HG03439 (cell line): ENCODE measurements around the gene KRTAP10-7.
"Not testable (repeated sequence)": the region's sequence is repeated elsewhere in the genome, so short reads cannot be mapped to it uniquely, and the experiment has no call there.

ENCODE experiments used
- ATAC-seq: cut with Tn5 transposase; IDR thresholded peaks from one replicate; pipeline ENCODE4 v1.9.1; 2021; ENCODE audit warnings: mild to moderate bottlenecking, moderate library complexity; ENCODE audit not compliant: unreplicated experiment

The KRTAP10-7 gene

GRCh38 chr21:44571296-44571695, 29.1 kb upstream of the KRTAP10-7 start:
- ATAC-seq: no peak

GRCh38 chr21:44571844-44572782, 28.3 kb upstream of the KRTAP10-7 start:
- ATAC-seq: no peak

GRCh38 chr21:44572959-44573583, 27.3 kb upstream of the KRTAP10-7 start:
- no peak for ATAC-seq

DNA sequence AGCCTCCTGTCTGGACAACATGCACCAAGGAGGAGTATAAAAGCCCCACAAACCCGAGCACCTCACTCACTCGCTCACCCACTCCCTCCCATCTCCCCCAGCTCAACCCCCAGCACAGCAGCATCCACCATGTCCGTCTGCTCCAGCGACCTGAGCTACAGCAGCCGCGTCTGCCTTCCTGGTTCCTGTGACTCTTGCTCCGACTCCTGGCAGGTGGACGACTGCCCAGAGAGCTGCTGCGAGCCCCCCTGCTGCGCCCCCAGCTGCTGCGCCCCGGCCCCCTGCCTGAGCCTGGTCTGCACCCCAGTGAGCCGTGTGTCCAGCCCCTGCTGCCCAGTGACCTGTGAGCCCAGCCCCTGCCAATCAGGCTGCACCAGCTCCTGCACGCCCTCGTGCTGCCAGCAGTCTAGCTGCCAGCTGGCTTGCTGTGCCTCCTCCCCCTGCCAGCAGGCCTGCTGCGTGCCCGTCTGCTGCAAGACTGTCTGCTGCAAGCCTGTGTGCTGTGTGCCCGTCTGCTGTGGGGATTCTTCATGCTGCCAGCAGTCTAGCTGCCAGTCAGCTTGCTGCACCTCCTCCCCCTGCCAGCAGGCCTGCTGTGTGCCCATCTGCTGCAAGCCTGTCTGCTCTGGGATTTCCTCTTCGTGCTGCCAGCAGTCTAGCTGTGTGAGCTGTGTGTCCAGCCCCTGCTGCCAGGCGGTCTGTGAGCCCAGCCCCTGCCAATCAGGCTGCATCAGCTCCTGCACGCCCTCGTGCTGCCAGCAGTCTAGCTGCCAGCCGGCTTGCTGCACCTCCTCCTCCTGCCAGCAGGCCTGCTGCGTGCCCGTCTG, 26.6 kb upstream of the KRTAP10-7 start, which contains the start of gene KRTAP10-4:
TSS of gene KRTAP10-4 (plus strand) at position 100 of the 827 bp plus-strand sequence. CDS start at position 130, 30 bp downstream.
- ATAC-seq: not testable (repeated sequence)

GRCh38 chr21:44574457-44575306, 25.7 kb upstream of the KRTAP10-7 start:
- no peak for ATAC-seq

GRCh38 chr21:44575307-44576024, 24.9 kb upstream of the KRTAP10-7 start:
- no peak for ATAC-seq

- no peak for ATAC-seq
These were observed 24.4 kb upstream of the KRTAP10-7 start for GRCh38 chr21:44576025-44576420.

DNA sequence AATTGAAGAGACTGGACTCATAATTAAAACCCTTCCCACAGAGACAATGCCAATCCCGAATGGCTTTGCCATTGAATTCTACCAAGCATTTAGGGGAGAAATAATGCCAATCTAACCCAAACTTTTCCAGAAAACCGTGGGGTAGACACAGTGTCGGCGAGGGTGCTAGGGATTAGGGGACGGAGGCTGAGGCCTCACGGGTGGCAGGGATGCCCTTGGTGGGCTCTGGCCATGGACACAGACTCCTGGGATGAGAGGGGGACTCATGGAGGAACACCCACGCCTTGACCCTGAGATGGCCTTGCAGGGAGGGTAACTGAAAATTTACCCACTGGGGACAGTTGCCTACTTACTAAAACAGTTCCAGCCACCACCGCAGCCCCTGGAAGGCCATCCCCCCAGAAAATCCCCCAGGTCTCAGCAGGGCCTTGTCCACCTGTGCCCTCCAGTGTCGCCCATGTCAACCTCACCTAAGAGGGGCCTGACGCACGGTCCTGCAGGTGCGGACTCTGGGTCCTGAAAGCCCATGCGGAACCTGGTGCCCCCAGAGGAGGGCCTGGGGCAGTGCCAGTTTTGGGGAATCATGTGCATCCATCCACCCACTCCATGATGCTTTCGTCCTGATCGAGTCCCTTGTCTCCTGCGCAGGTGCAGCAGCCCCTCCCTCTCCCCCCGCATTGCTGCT, 21.9 kb upstream of the KRTAP10-7 start:
- no peak for ATAC-seq

- no peak for ATAC-seq
These were observed 21.2 kb upstream of the KRTAP10-7 start for GRCh38 chr21:44579056-44579832.

GRCh38 chr21:44579833-44580144, 20.6 kb upstream of the KRTAP10-7 start:
- ATAC-seq: no peak

DNA sequence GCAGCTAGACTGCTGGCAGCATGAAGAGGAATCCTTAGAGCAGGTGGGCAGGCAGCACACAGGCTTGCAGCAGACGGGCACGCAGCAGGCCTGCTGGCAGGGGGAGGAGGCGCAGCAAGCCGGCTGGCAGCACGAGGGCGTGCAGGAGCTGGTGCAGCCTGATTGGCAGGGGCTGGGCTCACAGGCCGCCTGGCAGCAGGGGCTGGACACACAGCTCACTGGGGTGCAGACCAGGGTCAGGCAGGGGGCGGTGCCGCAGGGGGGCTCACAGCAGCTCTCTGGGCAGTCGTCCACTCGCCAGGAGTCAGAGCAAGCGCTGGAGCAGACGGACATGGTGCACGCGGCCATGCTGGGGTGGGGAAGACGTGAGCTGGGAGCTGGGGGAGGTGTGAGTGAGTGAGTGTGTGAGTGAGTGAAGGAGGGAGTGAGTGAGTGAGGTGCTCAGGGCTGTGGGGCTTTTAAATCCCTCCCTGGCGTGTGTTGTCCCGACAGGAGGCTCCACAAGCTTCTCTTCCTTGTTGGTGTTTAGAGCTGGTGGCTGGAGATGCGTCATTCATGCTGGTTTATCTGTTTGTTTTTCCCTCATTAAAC, 20.1 kb upstream of the KRTAP10-7 start, which contains the start of gene KRTAP10-5:
TSS of gene KRTAP10-5 (minus strand) at position 374 of the 591 bp plus-strand sequence. CDS start at position 348, 26 bp downstream.
- ATAC-seq: not testable (repeated sequence)

- ATAC-seq: no peak
These were observed 19.2 kb upstream of the KRTAP10-7 start for GRCh38 chr21:44581158-44581557.

- ATAC-seq: no peak
These were observed 18.3 kb upstream of the KRTAP10-7 start for GRCh38 chr21:44582055-44582454.

- no peak for ATAC-seq
These were observed 17.2 kb upstream of the KRTAP10-7 start for GRCh38 chr21:44583089-44583799.

- no peak for ATAC-seq
These were observed 16.6 kb upstream of the KRTAP10-7 start for GRCh38 chr21:44583800-44584147.

- ATAC-seq: no peak
These were observed 14.5 kb upstream of the KRTAP10-7 start for GRCh38 chr21:44585892-44586291.

- ATAC-seq: no peak
These were observed 11.3 kb upstream of the KRTAP10-7 start for GRCh38 chr21:44589094-44589493.
